RCC 7860 (cell line): ENCODE results near the gene SERTAD2.

ENCODE experiments used
- DNase-seq: peaks from one replicate; pipeline ENCODE4 v3.0.0-alpha.2; 2015; ENCODE audit warnings: low spot score
- FAIRE-seq: peaks from 2 replicates; lab custom pipeline; 2012; peaks lifted over from hg19 to GRCh38; lab: Jason Lieb, UNC

The SERTAD2 gene

GRCh38 chr2:64653109-64654062, at the start of gene SERTAD2:
Gene SERTAD2, minus strand, starts transcription at chr2:64653913. Its CDS starts 17,042 bp downstream, at chr2:64636871.
- FAIRE-seq: no peak

DNA sequence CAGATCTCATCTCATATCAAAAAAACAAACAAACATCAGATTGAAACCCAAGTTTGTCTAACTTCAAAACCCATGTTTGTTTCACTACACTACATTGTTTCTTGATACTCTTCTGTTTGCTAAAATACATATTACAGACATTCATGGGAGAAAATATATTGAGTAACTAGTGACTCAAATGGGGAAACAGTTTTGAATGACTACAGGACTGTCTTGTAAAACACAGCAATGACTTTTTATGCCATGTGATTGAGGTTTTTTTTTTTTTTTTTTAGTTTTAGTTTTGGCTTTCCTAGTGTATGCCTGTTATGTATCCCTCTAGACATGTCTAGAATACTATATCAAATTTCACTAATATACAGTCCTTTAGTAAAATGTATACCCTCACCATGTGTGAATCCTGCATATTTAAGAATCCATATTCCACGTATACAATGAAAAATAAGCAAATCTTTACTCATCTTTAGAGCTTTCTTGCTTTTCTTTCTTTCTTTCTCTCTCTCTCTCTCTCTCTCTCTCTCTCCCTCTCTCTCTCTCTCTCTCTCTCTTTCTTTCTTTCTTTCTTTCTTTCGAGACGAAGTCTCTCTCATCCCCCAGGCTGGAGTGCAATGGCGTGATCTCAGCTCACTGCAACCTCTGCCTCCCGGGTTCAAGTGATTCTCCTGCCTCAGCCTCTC, 46.6 kb upstream of the SERTAD2 start:
- peak; percentile 45 for FAIRE-seq
- no peak for DNase-seq

More at GRCh38 chr2:64653109-64654062, at the start of gene SERTAD2:
- DNase-seq: peak; percentile 72

- DNase-seq (peak; percentile 27), FAIRE-seq (no peak)
Observed at GRCh38 chr2:64699712-64700111, 46.0 kb upstream of the SERTAD2 start.

- peak; percentile 98 for DNase-seq
- peak; percentile 99 for FAIRE-seq
Observed at GRCh38 chr2:64698668-64699444, 45.1 kb upstream of the SERTAD2 start.

DNA sequence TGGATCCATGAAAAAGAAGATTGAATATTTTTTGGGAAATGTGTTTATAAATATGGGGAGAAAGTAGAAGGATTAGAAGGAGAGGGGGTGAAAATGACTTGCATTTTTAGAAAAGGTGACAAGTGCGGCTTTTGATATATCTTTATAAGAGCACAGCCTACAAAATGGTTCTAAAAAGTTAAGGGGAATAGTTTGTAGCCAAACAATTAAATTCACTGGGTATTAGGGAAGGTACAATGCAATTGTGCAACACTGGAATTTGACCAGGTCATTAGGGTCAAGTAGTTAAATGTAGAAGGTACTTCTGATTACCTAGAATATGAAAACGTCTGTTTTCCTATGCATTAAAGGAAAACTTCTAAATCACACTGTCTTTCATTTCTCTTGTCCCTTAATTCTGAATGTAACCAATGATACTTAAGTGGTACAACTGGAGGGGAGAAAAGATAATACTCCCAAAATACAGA, 44.5 kb upstream of the SERTAD2 start:
- DNase-seq: no peak
- FAIRE-seq: no peak

DNA sequence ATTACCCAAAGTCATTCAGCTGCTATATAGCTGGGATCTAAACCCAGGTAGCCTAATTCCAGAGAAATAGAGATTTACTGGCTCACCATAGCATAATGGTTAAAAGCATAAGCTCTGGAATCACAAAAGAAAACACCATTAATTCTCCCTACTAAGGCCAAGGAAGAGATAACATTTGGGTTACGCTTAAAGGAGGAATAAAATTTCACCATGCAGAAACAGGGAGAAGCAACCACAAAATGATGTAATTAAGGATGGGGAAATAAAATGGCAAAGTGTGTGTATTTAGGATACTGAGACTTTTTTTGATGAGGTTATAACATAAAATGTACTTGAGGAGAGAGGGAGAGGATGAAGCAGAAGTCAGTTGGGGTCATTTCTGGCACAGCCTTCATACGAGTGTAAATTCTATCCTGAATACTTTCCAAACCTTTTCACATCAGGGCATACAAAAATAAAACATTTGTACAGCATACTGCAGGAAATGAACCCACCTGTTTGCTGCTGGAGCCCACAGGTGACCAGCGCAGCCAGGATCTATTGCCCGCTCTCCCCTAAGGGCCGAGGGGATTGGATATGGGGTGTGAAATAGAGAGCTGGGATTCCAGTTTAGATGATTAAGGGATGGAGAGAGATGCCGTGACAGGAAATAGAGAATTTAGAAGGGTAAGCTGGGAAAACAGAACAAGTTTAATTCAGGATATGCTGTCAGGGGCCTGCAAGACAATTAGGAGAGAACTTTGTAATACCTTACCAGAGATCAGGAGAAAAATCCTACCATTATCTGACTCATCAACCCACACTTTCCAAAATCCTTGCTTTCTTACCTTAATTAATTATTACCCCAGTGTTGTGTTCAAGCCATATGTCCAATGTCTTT, 43.8 kb upstream of the SERTAD2 start:
- FAIRE-seq (peak; percentile 70), DNase-seq (peak; percentile 33)

DNA sequence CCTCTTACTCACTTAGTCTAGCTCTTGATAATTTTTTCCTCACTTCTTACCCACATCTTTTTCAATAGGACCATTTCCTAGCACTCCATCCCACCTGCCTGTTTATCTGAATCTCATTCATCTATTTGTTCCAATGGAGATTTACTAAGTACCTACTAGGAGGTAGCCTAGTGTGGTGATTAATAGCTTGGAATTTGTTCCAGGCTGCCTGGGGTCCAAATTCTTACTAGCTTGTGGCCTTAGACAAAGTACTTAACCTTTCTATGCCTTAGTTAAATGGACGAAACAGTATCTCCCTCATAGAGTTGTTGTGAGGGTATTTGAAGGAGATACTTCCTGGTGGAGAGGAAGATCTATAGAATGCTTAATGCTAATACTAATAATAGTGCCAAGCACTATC, 42.9 kb upstream of the SERTAD2 start:
- DNase-seq (no peak), FAIRE-seq (no peak)

DNA sequence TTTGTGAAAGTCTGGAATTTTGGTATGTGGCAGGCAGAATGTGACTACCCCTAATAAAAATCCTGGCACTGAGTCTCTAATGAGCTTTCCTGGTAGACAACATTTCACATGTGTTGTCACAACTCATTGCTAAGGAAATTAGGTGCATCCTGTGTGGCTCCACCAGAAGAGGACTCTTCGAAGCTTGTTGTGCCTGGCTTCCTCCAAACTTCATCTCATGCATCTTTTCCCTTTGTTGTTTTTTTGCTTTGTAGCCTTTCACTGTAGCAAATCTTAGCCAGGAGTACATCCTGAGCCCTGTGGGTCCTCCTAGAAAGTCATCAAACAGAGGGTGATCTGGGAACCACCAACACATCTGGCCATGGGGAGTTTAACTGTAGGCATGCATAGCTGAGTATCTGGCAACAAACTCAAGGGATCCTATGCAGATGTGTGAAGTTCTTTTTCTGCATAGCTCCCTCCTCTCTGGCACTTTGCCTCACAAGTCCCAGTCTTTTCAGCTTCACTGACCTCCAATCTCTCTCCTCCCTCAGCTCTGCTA, 42.1 kb upstream of the SERTAD2 start:
- DNase-seq (peak; percentile 35), FAIRE-seq (peak; percentile 78)

- peak; percentile 80 for FAIRE-seq
- peak; percentile 77 for DNase-seq
Observed at GRCh38 chr2:64692401-64692800, 38.7 kb upstream of the SERTAD2 start.

GRCh38 chr2:64688909-64689308, 35.2 kb upstream of the SERTAD2 start:
- FAIRE-seq (no peak), DNase-seq (no peak)

DNA sequence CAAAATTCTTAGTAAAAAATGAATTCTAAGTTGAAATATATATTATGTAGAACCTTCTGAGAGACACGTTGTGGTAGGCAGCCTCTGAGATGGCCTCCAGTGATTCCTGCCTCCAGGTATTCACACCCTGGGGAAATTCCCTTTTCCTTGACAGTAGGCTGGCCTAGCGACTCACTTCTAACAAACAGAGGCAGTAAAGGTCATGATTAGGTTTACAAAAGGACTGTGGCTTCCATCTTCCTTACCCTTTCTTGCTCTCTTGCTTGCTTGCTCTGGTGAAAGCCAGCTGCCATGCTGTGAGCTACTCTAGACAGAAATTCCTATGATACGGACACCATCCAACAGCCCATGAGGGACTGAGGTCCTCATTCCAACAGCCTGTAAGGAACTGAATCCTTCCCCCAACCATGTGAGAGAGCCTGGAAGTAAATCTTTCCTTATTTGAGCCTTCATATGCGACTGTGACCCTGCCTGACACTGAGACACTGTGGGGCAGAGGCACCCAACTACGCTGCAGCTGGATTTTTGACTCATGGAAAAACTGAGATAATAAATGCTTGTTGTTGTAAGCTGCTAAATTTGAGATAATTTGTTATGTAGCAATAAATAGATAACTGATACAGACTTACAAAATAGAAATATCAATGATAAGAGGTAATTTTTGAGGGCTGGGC, 32.7 kb upstream of the SERTAD2 start:
- FAIRE-seq (peak; percentile 59), DNase-seq (peak; percentile 73)

GRCh38 chr2:64685430-64685829, 31.7 kb upstream of the SERTAD2 start:
- DNase-seq (no peak), FAIRE-seq (no peak)

DNA sequence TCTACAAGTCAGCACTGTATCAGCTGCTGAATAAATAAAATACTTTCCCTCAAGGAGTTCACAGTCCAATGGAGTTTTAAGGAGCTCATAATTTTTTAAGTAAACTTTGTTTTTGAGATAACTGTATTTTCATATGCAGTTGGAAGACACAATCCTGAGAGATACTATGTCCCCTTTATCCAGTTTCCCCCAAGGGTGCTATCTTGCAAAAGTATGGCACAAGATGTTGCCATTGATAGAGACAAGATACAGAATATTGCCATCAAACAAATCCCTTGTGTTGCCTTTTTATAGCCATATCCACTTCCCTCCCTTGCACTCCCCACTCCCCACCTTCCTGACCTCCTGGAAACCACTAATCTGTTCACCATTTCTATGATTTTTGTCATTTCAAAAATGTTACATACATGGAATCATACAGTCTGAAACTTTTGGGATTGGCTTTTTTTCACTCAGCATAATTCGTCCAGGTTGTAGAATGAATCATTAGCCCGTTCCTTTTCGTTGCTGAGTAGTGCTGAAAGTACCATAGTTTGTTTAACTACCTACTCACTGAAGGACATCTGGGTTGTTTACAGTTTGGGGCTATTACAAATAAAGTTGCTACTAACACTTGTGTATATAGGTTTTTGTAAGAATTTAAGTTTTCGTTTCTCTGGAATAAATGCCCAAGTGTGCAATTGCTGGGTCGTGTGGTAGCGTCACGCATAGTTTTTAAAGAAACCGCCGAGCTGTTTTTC, 30.2 kb upstream of the SERTAD2 start:
- DNase-seq: no peak
- no peak for FAIRE-seq

DNA sequence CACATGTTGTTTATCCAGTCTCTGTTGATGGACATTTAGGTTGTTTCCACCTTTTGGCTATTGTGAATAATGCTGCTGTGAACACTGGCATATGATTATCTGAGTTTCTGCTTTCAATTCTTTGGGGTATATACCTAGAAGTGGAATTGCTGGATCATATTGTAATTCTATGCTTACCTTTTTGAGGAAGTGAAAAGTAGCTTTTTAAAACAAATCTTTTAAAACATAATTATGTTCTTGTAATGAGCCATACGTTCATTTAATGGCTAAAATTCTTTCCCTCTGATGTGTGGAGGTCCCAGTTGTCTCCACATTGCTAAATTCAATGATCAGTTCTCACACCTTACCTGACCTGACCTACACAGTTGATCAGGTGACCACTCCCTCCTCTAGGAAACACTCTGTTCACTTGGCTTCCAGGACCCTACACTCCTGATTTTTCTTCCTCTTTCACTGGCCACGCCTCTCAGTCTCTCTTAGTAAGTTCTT, 27.8 kb upstream of the SERTAD2 start:
- no peak for FAIRE-seq
- DNase-seq: no peak

- FAIRE-seq (no peak), DNase-seq (no peak)
Observed at GRCh38 chr2:64679673-64680425, 26.1 kb upstream of the SERTAD2 start.

GRCh38 chr2:64678771-64679590, 25.3 kb upstream of the SERTAD2 start:
- FAIRE-seq: no peak
- DNase-seq: no peak

- DNase-seq (no peak), FAIRE-seq (no peak)
Observed at GRCh38 chr2:64677530-64677929, 23.8 kb upstream of the SERTAD2 start.
